Colonic mucosa (tissue), 4 donors: Measurements from ENCODE around the gene ADAM10. TPM values are rescaled to one million over a fixed set of nuclear protein-coding genes. Genes with fewer than 3 reads are reported as not detected.

Experiments used
- DNase-seq: peaks from one replicate; pipeline ENCODE4 v3.0.0-alpha.2; 2020
- H3K27ac ChIP-seq: fragments of 200-600 bp; one replicate; pipeline ENCODE4 v1.8.0; 2021
- H3K27me3 ChIP-seq: fragments of 200-600 bp; one replicate; pipeline ENCODE4 v1.8.0; 2021
- H3K36me3 ChIP-seq: fragments of 200-600 bp; one replicate; pipeline ENCODE4 v1.8.0; 2021
- H3K4me1 ChIP-seq: fragments of 200-600 bp; one replicate; pipeline ENCODE4 v1.8.0; 2021; ENCODE audit warnings: mild to moderate bottlenecking
- H3K4me3 ChIP-seq: fragments of 200-600 bp; one replicate; pipeline ENCODE4 v1.8.0; 2021
- H3K9ac ChIP-seq, 2 donors: one replicate each; pipeline ENCODE4 v1.7.0; 2013; ENCODE audit warnings: control low read depth in 2 of 2, low read depth in 2 of 2, low read length in 2 of 2
- H3K9me3 ChIP-seq: fragments of 200-600 bp; one replicate; pipeline ENCODE4 v1.8.0; 2021
- intact Hi-C: fragments of 100-400 bp; cut with DNase I; formaldehyde crosslinking; loops from one replicate; pipeline ENCODE4 v1.14.1; 2022
- total RNA-seq, 2 donors: library from RNA; stranded (reverse); fragmentation: NEBNext Ultra II Directional in 1 of 2; extraction: Animal tissue kit (Norgen Biotek cat#: 25700) in 1 of 2; gene quantifications; one replicate each; pipeline ENCODE4 v1.2.1, GENCODE V29; 2021
- TF ChIP-seq, protein P1 (sequence below): fragments of 200-600 bp; IDR thresholded peaks from one replicate; pipeline ENCODE4 v1.8.0; 2022; ENCODE audit warnings: antibody characterized with exemption, mild to moderate bottlenecking
- donor health status: healthy.
- donor health status: DM: no; HTN: no; CAD: no.
- donor health status: DM: no; HTN: no; CAD: no.

ADAM10 gene
- total RNA-seq, 2 donors from 2014 or later = 115 to 176 TPM

GRCh38 chr15:58639002-58639756 is 110.3 kb downstream of the ADAM10 start:
- Histone ChIP-seq H3K4me3 (no peak overlapping the region), H3K27me3 (no peaks in the 10 kb centered on the region), H3K27ac (no peak overlapping the region), H3K36me3 (no peaks in the 10 kb centered on the region), H3K9me3 (no peaks in the 10 kb centered on the region), H3K9ac (no peak overlapping the region), H3K4me1 (no peaks in the 10 kb centered on the region)
- TF ChIP-seq, protein P1, sequence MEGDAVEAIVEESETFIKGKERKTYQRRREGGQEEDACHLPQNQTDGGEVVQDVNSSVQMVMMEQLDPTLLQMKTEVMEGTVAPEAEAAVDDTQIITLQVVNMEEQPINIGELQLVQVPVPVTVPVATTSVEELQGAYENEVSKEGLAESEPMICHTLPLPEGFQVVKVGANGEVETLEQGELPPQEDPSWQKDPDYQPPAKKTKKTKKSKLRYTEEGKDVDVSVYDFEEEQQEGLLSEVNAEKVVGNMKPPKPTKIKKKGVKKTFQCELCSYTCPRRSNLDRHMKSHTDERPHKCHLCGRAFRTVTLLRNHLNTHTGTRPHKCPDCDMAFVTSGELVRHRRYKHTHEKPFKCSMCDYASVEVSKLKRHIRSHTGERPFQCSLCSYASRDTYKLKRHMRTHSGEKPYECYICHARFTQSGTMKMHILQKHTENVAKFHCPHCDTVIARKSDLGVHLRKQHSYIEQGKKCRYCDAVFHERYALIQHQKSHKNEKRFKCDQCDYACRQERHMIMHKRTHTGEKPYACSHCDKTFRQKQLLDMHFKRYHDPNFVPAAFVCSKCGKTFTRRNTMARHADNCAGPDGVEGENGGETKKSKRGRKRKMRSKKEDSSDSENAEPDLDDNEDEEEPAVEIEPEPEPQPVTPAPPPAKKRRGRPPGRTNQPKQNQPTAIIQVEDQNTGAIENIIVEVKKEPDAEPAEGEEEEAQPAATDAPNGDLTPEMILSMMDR = no peak
- no peak for DNase-seq
- intact Hi-C loops = no loop called here

DNA sequence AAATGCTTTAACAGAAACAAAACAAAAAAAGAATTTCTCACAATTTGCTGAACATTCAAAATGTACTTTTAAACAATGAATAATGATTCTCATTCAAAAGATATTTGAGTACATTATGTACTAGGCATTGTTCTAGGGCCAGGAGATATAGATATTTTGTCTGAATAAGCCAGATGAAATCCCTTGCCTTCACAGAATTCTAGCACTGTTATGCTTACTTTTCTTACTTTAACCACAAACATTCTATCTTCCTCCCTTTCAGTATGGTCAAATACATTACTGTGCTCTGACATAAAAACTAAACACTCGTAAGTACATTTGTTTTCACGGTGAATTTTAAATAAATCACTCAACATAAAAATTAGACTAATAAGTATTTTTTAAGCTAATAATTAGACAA is 116.7 kb downstream of the ADAM10 start:
- Histone ChIP-seq H3K9ac (no peak overlapping the region), H3K36me3 (no peaks in the 10 kb centered on the region), H3K4me3 (no peak overlapping the region), H3K4me1 (peaks cover 6% of the 10 kb centered on the region), H3K9me3 (no peaks in the 10 kb centered on the region), H3K27me3 (no peaks in the 10 kb centered on the region), H3K27ac (no peak overlapping the region)
- DNase-seq = no peak
- intact Hi-C loops = no loop called here
- TF ChIP-seq, protein P1 = no peak

DNA sequence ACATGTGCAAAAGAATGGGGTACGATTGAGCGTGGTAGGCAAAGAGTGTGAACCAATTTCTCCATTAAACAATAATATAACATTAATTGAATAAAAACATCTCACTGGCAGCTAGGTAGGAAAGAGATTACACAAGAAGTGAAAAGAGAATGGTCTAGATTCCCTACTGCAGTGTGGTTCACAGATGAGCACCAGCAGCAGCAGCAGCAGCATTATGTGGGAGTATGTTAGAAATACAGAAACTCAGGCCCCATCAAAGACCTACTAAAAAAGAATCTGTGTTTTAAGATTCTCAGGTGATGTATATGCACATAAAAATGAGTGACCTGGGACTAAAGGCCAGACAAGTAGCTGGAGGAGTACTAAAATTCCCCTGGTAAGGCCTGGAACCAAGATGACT is 118.2 kb downstream of the ADAM10 start:
- TF ChIP-seq, protein P1 = no peak
- no peak overlapping the region for H3K4me3 ChIP-seq
- H3K9me3 ChIP-seq = no peaks in the 10 kb centered on the region
- no peaks in the 10 kb centered on the region for H3K36me3 ChIP-seq
- peaks cover 9% of the 10 kb centered on the region for H3K4me1 ChIP-seq
- H3K9ac ChIP-seq = no peak overlapping the region
- intact Hi-C loops = no loop called here
- DNase-seq = no peak
- H3K27me3 ChIP-seq = no peaks in the 10 kb centered on the region
- H3K27ac ChIP-seq = no peak overlapping the region

DNA sequence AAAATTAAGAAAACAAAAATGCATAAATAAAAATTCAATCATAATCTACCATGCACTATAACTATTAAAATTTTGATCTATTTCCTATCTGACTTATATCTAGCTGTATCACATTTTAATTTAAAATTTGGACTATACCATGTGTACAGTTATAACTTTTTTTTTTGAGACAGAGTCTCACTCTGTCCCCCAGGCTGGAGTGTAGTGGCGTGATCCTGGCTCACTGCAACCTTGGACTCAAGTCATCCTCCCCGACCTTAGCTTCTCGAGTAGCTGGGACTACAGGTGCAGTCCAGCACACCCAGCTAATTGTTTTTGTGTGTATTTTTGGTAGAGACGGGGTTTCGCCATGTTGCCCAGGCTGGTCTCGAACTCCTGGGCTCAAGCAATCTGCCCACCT is 119.9 kb downstream of the ADAM10 start:
- DNase-seq = no peak
- no peak overlapping the region for H3K9ac ChIP-seq
- H3K27ac ChIP-seq = no peak overlapping the region
- H3K4me1 ChIP-seq = peaks cover 9% of the 10 kb centered on the region
- H3K36me3 ChIP-seq = no peaks in the 10 kb centered on the region
- no peaks in the 10 kb centered on the region for H3K27me3 ChIP-seq
- intact Hi-C loops = no loop called here
- no peaks in the 10 kb centered on the region for H3K9me3 ChIP-seq
- H3K4me3 ChIP-seq = no peak overlapping the region
- TF ChIP-seq, protein P1 = no peak

DNA sequence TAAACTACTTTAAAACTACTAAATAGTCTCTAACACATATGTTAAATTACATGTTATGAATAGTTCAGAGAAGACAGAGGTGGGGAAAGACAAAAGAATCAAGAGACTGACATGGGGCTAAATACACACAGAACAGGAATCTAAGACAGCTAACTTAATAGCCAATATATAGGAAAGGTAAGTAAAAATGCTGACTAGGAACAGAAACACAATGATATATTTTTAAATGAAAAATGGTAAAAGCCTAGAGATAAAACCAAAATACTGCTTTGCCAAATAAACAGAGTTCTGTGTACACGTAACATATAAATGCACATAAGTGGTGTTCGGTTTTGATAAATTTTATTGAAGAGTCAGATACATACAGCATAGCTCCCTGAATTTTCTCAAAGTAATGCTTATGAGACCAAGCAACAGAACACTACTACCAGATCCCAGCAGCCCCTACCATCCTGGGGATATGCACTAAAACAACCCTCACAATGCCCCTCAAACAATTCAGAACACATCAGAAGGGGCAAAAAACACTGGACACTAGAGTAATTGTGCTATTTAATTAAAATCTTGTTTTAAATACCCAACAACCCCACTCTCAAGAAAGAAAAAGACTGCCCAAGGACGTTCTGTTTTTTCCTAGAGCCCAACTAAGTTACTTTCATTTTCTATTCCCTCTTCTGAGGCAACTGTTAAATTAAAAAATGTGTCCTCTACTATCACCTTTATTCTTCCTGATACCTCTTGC is 121.1 kb downstream of the ADAM10 start:
- no peaks in the 10 kb centered on the region for H3K36me3 ChIP-seq
- TF ChIP-seq, protein P1 = no peak
- no peaks in the 10 kb centered on the region for H3K9me3 ChIP-seq
- H3K4me1 ChIP-seq = peaks cover 9% of the 10 kb centered on the region
- peak overlapping the region; percentile 45 for H3K27ac ChIP-seq
- peak overlapping the region; percentile 44 to 51 for H3K9ac ChIP-seq
- H3K4me3 ChIP-seq = no peak overlapping the region
- no peaks in the 10 kb centered on the region for H3K27me3 ChIP-seq
- intact Hi-C loops = no loop called here
- DNase-seq = no peak
